HG03378 (cell line): ENCODE measurements around the gene BMPR1A.
"Not testable (repeated sequence)": the region's sequence is repeated elsewhere in the genome, so short reads cannot be mapped to it uniquely, and the experiment has no call there.

Experiments
- ATAC-seq: cut with Tn5 transposase; IDR thresholded peaks from one replicate; pipeline ENCODE4 v1.9.1; 2021; ENCODE audit warnings: mild to moderate bottlenecking, moderate library complexity; ENCODE audit not compliant: unreplicated experiment

Gene BMPR1A

GRCh38 chr10:86837663-86838062 lies 81.2 kb downstream of the BMPR1A start:
- ATAC-seq = no peak

- ATAC-seq = no peak
Observed at GRCh38 chr10:86840498-86840897, 84.1 kb downstream of the BMPR1A start.

GRCh38 chr10:86846088-86846487 lies 89.7 kb downstream of the BMPR1A start:
- ATAC-seq = no peak

GRCh38 chr10:86848747-86849146 lies 92.3 kb downstream of the BMPR1A start:
- no peak for ATAC-seq

GRCh38 chr10:86849181-86849894 lies 92.9 kb downstream of the BMPR1A start:
- ATAC-seq = peak; percentile 85

- no peak for ATAC-seq
Observed at GRCh38 chr10:86850481-86850880, 94.1 kb downstream of the BMPR1A start.

- ATAC-seq = no peak
Observed at GRCh38 chr10:86851328-86852207, 95.1 kb downstream of the BMPR1A start.

- ATAC-seq = not testable (repeated sequence)
Observed at GRCh38 chr10:86853582-86853981, 97.2 kb downstream of the BMPR1A start.

GRCh38 chr10:86855513-86855912 lies 99.1 kb downstream of the BMPR1A start:
- ATAC-seq = no peak

- no peak for ATAC-seq
Observed at GRCh38 chr10:86856156-86856555, 99.7 kb downstream of the BMPR1A start.

GRCh38 chr10:86857128-86857721 lies 100.8 kb downstream of the BMPR1A start:
- no peak for ATAC-seq

- no peak for ATAC-seq
Observed at GRCh38 chr10:86858011-86858410, 101.6 kb downstream of the BMPR1A start.

GRCh38 chr10:86861351-86861750 lies 104.9 kb downstream of the BMPR1A start:
- ATAC-seq = no peak

- no peak for ATAC-seq
Observed at GRCh38 chr10:86862373-86862772, 106.0 kb downstream of the BMPR1A start.

- ATAC-seq = no peak
Observed at GRCh38 chr10:86862786-86863483, 106.5 kb downstream of the BMPR1A start.

GRCh38 chr10:86863484-86863842 lies 107.0 kb downstream of the BMPR1A start:
- no peak for ATAC-seq

GRCh38 chr10:86865011-86865811 lies 108.8 kb downstream of the BMPR1A start:
- ATAC-seq = not testable (repeated sequence)

- no peak for ATAC-seq
Observed at GRCh38 chr10:86867149-86867548, 110.7 kb downstream of the BMPR1A start.

GRCh38 chr10:86868353-86868752 lies 111.9 kb downstream of the BMPR1A start:
- no peak for ATAC-seq

GRCh38 chr10:86870679-86871078 lies 114.3 kb downstream of the BMPR1A start:
- no peak for ATAC-seq
